IMR-90 (cell line): Measurements from ENCODE around the gene PDE5A.

ENCODE experiments used
- MAFK ChIP-seq: IDR thresholded peaks from 2 replicates; pipeline ENCODE4 v1.6.1; 2012; ENCODE audit warnings: low read depth, low read length, improper control_type of control experiment
- POLR2A ChIP-seq: IDR thresholded peaks from 2 replicates; pipeline ENCODE4 v1.6.1; 2012; ENCODE audit warnings: mild to moderate bottlenecking, low read depth, low read length
- RAD21 ChIP-seq: IDR thresholded peaks from 2 replicates; pipeline ENCODE4 v1.6.1; 2012; ENCODE audit warnings: low read length, improper control_type of control experiment
- TF ChIP-seq, protein P1 (sequence below): conservative IDR thresholded peaks from 2 replicates; pipeline ENCODE4 v1.5.1; 2012; ENCODE audit warnings: mild to moderate bottlenecking, low read depth, low read length, improper control_type of control experiment

DNA sequence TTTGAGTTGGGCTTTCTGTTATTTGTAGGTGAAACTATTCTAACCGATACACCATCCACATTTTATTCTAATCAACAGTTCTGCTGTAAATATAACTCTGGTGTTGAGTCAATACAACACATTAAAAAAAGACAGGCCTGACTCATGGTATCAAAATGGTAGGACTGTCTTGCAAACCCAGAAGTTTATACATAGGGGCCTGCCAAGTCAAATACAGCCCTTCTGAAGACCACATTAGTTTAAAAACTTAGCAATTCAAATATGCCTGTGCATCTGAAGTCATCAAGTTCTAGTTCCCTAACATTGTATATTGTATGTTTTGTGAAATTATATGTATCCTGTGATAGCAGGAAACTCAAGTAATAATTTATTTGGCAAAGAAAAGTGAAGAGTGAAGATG is 24.4 kb upstream of the PDE5A start:
- TF ChIP-seq, protein P1, sequence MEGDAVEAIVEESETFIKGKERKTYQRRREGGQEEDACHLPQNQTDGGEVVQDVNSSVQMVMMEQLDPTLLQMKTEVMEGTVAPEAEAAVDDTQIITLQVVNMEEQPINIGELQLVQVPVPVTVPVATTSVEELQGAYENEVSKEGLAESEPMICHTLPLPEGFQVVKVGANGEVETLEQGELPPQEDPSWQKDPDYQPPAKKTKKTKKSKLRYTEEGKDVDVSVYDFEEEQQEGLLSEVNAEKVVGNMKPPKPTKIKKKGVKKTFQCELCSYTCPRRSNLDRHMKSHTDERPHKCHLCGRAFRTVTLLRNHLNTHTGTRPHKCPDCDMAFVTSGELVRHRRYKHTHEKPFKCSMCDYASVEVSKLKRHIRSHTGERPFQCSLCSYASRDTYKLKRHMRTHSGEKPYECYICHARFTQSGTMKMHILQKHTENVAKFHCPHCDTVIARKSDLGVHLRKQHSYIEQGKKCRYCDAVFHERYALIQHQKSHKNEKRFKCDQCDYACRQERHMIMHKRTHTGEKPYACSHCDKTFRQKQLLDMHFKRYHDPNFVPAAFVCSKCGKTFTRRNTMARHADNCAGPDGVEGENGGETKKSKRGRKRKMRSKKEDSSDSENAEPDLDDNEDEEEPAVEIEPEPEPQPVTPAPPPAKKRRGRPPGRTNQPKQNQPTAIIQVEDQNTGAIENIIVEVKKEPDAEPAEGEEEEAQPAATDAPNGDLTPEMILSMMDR: no peak
- TF ChIP-seq POLR2A: no peak
- TF ChIP-seq MAFK: no peak
- TF ChIP-seq RAD21: no peak
